C4-2B (cell line): ENCODE results near the gene CHN2.

Experiments used
- ZFX ChIP-seq: fragments of 450-650 bp; IDR thresholded peaks from 2 replicates; pipeline ENCODE4 v1.6.1; 2017
- TF ChIP-seq, protein P1 (sequence below): fragments of 450-650 bp; conservative IDR thresholded peaks from 2 replicates; pipeline ENCODE4 v1.5.1; 2017; ENCODE audit warnings: mild to moderate bottlenecking

DNA sequence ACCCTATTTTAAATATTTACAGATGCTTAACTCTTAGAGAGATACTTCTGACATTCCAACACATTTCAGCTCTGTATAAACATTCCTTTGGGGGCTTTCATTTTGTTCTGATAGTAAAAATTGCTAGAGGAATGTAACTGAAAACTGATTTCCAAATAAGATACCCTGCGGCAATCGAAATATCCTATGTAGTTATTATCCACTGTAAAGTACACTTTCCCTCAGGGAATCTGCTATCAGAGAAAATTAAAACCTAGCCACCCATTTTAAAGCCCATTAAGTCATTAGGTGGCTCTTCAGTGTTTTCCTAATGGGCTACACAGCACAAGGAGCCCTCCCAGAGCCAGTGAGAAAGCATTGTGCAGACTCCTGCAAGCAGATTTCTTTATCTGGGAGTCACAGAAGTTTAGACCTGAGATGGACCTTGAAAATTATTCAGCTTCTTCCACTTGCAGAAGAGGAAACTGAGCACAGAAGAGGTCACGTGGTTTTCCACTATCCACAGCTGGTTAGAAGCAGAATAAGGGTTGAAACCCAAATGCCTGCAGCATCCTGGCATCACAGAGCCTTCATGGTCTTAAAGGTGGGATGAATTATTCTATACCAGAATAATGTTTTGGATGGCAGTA, 35.7 kb upstream of the CHN2 start:
- TF ChIP-seq, protein P1, sequence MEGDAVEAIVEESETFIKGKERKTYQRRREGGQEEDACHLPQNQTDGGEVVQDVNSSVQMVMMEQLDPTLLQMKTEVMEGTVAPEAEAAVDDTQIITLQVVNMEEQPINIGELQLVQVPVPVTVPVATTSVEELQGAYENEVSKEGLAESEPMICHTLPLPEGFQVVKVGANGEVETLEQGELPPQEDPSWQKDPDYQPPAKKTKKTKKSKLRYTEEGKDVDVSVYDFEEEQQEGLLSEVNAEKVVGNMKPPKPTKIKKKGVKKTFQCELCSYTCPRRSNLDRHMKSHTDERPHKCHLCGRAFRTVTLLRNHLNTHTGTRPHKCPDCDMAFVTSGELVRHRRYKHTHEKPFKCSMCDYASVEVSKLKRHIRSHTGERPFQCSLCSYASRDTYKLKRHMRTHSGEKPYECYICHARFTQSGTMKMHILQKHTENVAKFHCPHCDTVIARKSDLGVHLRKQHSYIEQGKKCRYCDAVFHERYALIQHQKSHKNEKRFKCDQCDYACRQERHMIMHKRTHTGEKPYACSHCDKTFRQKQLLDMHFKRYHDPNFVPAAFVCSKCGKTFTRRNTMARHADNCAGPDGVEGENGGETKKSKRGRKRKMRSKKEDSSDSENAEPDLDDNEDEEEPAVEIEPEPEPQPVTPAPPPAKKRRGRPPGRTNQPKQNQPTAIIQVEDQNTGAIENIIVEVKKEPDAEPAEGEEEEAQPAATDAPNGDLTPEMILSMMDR: no peak
- TF ChIP-seq ZFX: no peak
